NCI-H2227 (cell line): ENCODE measurements around the gene BCAN.

Experiments
- DNase-seq: peaks from one replicate; lab custom pipeline; 2025; ENCODE audit not compliant: unreplicated experiment; lab: John Stamatoyannopoulos, UW

The BCAN gene

DNA sequence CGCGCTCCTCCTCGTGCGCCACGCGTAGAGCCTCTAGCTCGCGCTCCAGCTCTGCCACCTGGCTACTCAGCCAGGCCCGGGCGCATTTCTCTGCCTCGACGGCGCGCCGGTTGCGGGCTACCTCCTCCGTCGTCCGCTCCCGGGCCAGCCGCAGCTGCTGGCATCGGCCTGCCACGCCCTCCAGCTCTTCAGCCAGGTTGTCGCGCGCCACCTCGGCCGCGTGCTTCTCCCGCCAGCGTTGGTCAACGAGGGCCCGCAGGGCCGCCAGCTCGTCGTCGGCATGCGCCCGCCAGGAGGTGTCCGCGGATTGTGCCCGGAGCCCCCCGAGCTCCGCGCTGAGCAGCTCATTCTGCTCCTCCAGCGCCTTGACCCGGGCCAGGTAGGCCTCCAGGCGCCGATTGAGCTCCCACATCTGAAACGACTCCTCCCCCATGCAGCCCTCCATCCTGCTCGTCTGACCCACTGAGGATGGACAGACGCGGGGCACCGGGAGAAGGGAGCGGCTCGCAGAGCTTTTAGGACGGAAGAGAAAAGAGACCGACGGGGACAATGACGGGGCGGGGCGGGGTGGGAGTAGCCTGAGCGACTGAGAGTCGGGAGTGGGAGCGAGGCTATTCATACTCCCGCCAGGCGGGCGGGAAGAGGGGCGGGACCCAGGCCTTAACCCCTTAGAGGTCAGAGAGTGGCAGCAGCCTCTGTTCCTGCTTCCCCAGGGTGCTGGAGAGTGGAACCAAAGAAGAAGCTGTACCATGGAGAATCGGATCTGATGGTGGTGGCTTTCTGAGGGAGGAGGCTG, 35.1 kb downstream of the BCAN start, which contains the start of gene NES:
Gene NES, minus strand, starts transcription at position 588 of the 796 bp plus-strand sequence. Its CDS starts 143 bp downstream, at position 445.
- DNase-seq: peak; percentile 51

DNA sequence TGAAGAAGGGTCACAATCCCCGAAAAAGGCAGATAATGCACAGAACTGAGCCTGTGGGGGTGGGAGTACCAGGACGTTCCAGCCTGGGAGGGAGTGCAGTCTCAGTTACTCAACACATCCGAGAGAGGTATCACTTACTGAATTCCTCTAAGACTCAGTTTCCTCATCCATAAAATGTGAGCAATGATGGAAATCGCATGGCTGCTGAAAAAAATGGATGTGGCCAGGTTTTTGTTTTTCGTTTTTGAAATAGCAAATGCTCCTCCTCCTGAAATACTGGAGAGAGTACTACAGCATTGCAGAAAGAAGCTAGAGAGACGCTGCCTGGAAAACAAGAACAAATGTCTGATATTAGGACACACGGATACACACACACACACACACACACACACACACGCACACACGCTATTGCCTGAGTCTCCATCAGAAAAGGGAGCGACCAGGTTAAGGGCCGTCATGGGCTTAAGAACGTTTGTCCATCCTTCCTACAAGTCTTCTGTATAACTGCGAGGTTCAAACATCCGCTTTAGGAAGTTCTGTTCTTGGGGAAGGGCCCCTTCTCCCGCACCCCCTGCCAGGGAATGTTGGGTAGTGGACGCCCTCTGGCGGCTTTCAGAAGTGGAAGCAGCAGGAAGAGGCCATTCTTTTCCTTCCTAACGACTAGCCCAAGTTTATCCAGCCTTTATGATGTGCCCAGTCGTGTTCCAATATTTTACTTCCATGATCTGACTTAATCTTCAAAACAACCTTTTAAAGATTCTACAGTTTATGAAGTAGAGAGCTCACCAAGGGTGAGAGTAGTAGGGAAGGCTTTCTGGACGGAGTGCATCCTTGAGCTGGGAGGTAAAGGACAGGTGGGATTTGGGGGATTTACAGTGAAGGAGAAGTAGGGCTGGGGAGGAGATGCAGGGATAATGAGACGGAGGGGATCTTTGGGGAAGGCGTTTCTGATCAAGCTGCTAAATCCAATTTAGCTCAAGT, 36.0 kb downstream of the BCAN start:
- peak; percentile 74 for DNase-seq

DNA sequence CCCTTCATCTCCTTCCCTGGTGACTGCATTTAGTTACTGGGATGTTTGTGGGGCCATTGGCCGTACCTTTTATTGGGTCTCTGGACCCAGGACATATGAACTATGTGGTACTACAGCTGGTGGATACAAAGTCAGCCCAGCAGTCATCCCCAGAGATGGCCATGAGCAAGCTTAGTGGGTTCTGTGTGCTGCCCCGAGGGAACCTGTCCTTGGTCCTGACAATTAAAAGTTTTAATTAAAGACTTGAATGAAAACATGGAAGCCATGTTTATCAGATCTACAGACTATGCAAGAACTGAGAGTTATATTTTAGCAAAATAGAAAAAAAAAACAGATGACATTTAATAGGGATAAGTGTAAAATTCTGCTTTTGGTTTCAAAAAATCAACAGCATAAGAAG, 38.1 kb downstream of the BCAN start:
- no peak for DNase-seq

DNA sequence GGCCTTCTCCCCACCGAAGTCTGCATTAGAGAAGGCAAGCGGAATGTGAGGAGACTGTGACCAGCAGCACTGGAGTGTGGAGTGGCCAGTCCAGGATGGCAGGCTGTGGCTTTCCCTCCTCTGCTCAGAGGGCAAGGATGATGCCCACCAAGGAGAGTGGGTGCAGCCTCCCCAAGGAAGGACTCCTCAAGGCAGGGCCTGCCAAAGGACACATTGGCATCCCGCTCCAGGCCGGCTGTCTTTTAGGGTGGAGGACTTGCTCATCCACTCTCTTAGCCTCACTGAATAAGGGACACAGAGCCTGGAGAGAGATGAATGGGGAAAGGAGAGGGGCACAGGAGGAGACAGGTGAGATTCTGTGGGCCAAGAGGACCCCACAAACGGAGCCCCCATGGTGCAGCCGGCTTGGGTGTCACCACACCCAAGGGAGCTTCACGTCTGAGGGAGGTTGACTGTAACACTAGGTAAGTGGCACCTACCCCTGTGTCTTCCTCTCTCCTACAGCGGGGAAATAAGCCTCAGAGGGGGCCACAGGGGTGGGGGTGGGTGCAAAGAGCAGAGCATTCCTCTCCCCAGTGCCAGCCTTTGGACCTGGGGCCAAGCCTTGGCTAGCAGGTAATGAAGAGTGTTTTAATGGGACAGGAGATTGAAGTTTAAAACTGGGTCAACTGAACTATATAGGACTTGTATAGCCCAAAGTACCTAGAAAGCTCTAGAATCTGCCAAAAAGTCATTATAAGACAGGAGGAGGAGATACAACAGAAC, 39.5 kb downstream of the BCAN start:
- DNase-seq: no peak

DNA sequence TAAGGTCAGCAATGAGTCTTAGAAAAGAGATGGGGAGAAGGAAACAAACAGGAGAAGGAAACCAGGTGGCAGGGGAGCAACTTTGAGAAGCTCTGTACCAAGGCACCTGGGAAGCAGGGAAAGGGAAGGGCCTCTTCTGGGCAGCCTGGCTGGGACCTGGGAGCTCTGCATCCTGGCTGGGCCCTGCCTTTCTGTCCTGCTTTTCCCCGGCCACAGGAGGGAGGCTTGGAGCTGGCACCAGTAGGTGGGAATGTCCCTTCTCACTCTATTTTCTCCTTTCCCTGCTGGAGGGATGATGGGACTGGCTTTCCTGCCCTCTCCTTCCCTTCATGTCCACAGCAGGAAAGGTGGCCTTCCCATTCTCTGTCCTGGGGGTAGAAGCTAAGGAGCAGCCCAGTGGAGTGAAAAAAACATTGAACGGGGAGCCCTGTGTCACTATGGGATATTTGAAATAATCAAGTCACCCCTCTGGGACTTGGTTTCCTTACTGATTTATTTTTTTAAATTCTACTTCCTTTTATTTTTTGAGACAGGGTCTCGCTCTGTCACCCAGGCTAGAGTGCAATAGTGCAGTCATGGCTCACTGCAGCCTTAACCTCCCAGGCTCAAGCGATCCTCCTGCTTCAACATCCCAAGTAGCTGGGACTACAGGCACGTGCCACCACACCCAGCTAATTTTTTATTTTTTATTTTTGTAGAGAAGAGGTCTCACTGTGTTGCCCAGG, 40.4 kb downstream of the BCAN start:
- no peak for DNase-seq

DNA sequence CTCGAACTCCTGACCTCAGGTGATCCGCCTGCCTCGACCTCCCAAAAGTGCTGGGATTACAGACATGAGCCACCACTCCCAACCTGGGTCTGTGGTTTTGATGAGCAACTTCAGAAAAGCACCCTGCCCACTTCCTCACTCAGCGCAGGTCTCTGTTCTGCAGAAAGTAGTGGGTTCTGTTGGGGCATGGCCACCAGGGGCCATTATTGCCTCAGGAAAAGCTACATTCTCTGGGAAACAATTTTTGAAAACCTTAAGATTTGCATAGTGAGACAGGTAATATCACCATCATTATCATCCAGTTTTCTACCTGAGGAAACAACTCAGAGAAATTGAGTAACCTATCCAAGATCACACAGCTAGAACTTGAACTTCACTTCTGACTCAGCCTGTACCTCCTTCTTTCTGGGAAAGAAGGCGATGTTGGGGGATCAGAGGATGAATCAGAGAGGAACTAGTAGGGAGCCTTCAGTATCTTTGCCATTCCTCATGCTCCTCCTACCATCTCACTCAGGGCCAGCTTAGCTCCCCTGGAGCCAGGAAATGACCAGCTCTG, 42.4 kb downstream of the BCAN start:
- DNase-seq: no peak

DNA sequence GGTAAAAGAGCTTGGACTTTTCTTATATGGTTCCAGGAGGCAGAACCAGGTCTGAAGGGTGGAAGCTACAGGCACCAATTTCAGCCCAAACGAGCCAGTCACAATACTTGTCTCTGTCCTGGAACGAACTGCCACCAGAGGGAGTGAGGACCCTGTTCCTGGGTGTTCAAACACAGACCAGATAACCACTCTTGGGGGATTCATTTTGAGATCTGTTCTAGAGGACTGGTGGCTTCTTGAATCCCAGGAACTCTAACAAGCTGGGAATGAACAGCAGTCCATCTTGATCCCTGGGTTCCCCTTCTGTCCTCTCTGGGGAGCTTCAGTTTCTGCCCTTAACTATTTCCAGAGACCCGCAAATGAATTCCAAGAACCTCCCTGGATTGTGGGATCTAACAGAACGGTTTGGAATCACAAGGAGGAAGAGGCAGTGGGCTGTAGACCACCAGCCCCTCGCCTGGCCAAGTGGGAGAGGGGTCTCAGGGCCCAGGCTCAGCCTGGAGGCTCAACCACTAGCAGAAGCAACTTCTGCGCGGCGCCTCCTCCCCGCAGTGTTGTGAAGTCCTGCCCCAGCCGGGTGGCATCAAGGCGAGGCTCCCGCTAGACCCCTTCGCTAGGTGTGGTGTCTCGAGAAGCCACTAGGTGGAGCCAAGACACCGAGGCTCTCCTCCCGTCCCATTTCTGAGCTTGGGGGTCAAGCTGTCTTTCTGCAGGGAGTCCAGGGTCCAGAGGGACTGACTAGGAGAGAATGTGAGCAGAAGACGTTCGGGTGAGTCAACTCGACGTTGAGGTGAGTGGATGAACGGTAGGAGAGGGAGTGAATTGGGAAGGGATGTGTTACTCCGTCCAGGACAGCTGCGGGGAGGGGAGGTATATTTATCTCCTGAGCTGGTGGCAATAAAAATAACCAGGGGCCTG, 47.4 kb downstream of the BCAN start:
- peak; percentile 92 for DNase-seq

DNA sequence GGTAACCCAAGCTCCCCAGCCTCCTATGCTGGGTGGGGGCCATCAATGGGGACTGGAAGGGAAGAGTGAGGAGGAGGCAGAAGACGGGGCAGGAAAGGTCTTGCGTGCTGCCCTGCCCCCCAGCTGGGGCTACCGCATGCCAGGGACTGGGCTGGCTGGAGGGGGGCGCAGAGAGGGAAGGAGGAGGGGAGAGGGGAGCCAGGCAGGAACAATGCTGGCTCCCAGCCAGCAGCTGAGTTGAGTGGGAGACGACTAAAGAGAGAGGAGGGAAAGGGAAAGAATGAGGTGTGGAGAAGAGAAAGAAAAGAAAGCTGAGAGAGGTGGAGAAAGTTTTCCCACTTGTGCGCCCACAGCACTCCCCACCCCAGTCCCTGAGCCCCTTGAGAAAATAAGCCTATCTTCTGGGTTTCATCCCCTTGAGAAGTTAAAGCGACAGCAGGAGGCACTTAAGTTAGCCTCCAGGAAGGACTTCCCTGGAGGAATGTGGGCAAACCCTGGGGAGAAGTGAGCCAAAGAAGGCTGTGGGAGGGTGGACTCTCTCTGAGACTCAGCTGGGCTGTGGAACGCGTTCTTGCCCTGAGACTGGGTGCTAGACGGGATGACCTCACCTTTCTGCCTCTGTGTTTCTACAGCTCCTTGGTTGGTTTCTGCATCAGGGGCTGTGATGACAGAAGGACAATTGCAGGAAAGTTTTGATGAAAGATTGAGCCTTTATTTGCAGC, 48.2 kb downstream of the BCAN start:
- DNase-seq: peak; percentile 46

DNA sequence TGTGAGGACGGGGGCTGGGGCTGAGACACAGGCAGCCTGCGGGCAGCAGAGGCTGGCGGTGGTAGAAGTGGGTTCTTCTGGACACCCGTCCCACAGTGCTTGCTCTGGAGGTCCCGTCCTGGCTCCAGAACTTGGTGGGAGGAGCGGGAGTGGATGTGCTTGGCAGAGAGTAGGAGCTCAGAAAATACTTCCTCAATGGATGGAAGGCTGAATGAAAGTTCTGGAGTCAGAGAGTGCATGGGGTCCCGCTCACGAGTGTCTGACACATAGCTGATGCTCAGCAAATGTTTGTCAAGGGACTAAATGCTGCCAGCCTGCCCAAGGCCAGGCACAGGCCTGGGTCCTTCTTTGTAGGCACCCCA, 48.7 kb downstream of the BCAN start:
- DNase-seq: no peak

DNA sequence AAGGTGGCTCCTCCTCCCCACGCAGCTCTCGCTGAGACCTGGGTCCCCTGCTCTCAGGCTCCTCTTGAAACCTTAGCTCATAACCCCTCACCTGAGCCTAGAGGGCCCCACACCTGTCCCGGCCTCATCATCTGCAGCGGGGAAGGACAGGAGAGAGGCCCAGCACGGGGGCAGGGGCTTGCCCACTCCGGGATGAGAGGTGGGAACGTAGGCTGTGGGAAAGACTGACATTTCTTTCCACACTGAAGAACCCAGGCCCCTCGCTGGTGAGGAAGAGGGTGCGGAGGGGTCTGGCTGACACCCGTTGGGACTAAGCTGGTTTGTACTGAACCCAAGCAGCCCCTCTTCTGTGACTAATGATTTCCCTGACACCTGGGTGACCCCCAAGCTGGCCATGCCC, 49.3 kb downstream of the BCAN start:
- no peak for DNase-seq

DNA sequence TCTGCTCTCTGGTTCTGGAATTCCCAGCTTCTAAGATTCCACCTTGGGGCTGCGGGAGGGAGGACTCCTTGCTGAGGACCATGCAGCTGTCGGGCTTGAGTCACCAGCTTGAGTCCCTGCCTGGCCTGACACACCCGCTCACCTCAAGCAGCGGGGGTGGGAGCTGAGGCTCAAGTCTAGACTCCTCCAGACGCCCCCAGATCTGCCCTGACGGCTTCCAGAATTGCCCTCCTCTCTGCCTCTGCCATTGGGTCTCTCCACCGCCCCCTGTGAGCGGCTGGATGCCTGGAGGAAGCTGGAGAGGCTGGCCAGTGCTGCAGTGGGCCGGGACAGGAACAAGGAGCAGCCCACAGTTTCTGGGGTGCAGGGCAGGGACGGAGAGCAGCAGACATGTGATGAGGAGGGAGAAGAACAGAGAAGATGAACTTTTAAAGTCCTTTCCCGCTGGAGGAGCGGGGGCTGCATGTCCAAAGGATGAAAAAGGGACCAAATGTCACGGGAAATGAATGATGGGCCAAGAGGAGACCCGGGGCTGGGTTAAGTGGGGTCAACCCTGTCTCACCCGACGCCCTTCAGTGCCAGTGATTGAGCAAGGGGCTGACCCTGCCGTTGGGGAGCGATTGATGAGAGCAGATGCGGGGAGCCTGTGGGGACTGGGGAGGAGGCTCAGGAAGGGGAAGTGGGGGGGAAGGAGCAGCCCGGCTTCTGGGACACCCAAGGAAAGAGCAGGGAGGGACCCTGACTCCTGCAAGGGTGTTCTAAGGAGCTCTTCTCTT, 49.9 kb downstream of the BCAN start:
- DNase-seq: peak; percentile 49

DNA sequence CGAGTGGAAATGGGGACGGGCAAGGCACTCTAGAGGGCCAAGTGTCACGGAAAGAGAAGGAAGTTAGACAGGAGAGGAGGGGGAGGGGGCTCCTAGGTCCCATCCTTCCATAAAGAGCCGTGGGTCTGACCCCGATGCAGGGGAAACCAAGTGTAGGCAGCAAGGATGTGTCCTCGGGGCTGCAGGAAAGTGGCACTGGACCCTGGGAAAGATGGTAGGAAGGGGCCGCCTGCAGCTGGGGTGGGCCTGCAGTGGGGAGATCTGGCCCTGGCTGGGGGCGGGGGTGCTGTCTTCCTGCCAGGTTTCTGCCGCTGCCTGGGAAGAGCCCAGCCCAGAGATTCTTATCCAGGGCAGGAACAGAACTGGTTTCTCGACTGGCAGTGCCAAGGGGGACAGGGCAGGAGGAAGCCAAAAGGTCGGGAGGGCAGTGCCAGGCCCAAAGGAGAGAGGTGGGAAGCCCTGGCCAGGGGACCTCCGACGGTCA, 50.6 kb downstream of the BCAN start:
- no peak for DNase-seq

DNA sequence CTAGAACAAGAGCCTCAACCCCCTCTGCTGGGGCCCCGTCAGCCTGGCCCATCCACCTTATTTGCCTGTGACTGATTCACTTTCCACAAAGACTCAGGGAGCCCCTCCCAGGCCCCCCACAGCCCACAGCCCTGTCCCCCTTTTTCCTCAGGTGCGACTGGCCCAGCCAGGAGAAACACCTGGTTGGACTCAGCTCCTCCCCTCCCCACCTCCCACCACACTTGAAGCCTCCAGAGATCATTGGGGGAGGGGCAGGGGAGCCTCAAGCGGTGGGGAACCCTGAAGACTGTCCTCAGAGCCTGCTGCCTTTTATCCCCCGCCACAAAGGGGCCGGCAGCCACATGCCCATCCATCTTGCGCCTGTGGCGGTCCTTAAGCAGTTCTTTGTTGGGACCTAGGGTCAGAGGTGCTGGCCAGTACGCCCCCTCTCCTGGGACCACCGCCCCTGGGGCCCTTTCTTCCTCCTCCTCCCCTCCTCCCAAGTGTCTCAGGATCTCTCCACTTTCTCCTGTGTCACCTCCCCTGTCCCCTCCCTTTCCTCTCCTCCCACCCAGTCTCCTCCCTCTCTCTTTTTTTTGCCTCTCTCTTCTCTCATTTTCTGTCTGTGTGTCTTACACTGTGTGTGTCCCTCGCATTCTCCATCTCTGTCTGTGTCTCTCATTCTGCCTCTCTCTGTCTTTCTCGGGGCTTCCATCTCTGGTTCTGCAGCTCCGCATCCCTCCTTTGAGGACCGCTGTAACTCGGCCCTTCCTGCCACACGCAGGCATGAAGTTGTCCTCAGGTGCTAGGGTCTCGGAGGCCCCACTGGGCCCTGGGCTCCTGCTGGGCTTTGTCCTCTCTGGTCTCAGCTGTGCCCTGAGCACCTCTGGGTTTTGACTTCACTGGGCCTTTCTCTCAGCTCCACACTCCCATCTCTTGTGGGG, 51.3 kb downstream of the BCAN start:
- DNase-seq: peak; percentile 89

DNA sequence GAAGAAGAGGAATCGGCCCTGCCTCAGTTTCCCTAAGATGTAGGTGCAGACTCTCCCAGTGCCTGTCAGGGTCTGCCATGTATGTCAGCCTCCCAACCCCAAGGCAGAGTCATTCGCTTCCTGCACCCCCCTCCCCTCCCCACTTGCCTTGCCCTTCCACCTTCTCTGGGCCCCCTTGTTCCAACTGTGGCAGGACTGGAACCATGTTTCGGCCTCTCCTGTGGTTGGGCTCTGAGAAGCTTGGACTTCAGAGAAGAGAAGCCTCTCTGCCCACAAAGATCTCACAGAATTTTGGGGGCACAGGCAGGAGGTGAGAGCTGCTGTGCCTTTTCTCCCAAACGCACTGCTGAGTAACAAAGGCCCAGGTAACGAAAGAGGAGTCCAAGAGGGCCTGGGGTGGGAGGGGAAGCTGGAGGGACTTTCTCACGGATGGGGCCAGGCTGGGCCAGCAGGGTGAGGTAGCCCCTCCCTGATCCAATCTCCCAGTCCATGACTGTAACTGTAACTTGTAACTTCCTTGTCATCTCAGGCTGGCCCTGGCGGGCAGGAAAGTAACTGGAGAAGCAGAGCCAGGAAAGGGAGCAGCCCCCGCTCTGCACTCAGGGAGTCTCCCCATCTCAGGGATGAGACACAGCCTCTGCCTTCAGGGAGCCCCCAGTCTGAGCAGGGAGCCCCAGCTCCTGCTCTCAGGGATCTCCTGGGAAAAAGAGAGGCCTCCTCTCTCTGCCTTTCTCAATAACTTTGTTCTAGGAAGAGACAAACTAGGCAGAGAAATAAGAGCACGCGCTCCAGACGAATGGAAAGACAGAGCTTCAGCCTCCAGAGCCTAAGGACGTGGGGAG, 52.2 kb downstream of the BCAN start:
- DNase-seq: no peak

DNA sequence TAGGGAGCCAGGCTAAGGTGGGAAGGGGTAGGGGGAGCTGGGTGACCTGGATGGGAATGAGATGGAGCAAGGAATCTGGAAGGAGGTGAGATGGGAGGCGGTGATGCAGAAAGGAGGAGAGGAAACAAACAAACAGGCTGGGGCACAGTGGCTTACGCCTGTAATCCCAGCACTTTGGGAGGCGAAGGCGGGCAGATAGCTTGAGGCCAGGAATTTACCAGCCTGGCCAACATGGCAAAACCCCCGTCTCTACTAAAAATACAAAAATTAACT, 52.7 kb downstream of the BCAN start:
- no peak for DNase-seq

DNA sequence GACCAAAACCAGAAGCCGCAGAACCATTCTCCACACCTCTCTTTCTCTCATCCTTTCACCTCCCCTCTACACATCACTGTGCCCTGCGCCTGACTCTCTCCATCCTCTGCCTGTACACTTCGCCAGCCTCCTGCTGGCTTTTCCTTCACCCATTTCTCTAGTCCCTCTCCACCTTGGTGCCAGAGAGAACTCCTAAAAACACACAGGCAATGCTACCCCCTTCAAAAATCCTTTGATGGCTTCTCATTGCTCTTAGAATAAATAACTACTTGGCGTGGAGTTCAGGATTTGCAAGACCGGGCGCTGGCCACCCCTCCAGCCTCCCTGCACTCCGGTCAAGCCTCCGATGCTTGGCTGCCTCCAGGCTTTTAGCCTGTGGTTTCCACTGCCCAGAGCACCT, 54.8 kb downstream of the BCAN start:
- DNase-seq: no peak
